Measurements from ENCODE around the gene MS4A5. TPM values are rescaled to one million over a fixed set of nuclear protein-coding genes. Genes with fewer than 3 reads are reported as not detected.
"Not testable (repeated sequence)": the region's sequence is repeated elsewhere in the genome, so short reads cannot be mapped to it uniquely, and the experiment has no call there.

Gene MS4A5
- total RNA-seq (2014; rRNA removed; shearing (Covaris generic)), result not detected in 2 replicates

- no peak for DNase-seq (ENCODE audit: low spot score)
Measured at GRCh38 chr11:60429272-60429671, at the start of gene MS4A5. TSS of gene MS4A5 (plus strand) at chr11:60429572. CDS start at chr11:60429675, 103 bp downstream.

DNA sequence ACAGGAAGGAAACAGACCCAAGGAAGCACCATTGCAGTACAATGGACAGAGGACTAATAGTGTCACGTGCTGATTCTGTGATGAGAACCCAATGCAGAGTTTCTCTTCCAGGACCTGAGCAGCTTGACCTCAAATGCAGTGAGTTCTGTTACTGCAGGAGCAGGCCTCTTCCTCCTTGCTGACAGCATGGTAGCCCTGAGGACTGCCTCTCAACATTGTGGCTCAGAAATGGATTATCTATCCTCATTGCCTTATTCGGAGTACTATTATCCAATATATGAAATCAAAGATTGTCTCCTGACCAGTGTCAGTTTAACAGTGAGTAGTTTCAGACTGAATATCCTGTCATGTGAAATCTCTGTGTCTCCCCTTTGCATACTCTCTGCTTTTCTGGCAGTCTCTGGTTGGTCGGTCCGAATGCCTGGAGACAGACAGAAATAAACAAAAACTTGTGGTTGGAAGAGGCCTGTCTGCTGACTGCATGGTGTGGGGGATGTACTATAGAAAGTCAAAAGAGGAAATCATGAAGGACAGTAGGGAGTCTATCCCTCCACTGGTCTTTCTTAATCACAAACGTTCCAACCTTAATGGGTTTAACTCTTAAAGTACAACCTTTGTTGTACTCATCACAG, 40.0 kb upstream of the MS4A5 start:
- DNase-seq (ENCODE audit: low spot score), result no peak

DNA sequence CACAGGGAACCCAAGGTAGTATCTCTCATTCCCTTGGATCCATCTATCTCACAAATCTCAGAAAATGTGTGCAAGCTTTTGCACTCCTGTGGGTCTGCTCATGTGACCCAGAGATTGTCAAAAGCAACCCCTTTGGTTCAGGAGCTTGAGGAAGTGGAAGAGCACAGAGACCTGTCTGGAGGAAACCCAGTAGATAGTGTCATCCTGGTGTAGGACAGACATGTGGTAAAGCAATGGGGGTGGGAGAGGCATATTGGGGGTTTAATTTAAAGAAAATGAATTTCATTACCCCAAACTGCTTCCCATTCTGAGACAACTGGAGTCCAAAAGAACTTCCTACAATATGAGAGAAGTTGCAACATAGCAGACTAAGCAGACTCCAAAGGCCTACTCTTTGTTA, 39.0 kb upstream of the MS4A5 start:
- DNase-seq (ENCODE audit: low spot score), result no peak

DNA sequence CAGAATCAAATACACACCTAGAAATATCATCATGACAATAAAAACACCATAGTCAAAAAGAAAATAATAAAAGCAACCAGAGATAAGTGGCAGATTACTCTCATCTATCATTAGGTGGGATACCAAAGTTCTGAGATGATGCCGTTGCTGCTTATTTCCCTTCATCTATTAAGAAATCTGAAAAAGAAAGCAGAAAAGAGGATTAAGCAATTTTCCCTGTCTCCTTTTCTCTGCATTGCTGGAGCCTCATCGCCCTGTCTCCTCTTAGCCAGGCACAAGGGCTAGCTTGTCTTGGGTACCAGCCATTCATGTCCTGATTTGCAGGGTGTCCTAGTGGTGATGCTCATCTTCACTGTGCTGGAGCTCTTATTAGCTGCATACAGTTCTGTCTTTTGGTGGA, 37.0 kb upstream of the MS4A5 start:
- no peak for DNase-seq (ENCODE audit: low spot score)

DNA sequence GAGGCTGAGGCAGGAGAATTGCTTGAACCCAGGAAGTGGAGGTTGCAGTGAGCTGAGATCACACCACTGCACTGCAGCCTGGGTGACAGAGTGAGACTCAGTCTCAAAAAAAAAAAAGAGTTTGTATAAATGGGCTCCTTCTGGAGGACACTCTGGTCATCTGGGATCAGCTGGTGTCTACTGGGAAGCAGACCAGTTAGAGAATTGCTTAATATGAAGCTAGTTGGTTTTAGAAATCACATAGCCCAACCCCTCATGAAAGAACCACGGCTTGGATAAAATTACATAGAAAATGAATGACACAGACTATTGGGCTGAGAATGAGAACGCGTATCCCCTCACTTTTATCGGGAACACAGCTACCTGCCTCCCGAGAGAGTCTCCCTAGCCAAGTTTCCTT, 36.4 kb upstream of the MS4A5 start:
- DNase-seq (ENCODE audit: low spot score), result no peak

- DNase-seq (ENCODE audit: low spot score), result no peak
Measured at GRCh38 chr11:60394666-60395380, 34.5 kb upstream of the MS4A5 start.

DNA sequence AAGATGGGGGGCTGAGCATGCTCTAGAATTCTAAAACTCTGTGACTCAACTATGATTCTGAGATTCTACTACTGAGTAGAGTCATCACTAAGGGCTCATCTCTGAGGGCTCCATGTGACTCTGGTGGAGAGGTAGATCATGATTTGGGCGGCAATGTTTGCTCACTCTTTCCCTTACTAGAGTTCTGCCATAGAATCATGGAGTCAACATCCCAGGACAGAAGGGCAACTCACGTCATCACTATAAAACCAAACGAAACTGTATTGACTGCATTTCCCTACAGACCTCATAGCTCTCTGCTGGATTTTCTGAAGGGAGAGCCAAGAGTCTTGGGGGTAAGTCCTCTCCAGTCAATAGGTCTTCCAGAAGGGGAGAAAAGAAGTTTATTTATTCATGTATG, 33.0 kb upstream of the MS4A5 start, which contains the start of gene MS4A14:
Gene MS4A14 (plus strand): TSS at position 78 of the 400 bp plus-strand sequence. CDS start 120 bp downstream, at position 198.
- DNase-seq (ENCODE audit: low spot score), result no peak

GRCh38 chr11:60396799-60397198, 32.6 kb upstream of the MS4A5 start:
- no peak for DNase-seq (ENCODE audit: low spot score)

DNA sequence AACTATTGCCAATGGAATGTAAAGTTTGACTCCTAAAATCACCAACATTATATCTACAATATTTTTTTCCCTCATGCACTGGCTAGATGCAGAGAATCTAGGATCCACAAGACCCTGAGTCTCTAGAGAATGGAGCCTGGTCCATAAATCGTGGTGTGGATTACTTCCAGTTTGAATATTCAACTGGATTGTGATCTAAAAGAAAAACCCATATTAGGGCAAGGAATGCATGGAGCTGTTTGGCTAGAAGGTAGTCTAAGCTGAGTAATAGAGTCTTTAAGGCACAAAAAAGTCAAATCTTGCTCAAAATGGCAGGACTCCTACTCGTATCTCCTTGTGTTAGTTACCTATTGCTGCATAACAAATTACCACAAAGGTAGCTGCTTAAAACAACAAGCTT, 9.4 kb upstream of the MS4A5 start:
- DNase-seq (ENCODE audit: low spot score), result no peak

- DNase-seq (ENCODE audit: low spot score), result no peak
Measured at GRCh38 chr11:60422609-60423008, 6.8 kb upstream of the MS4A5 start.

GRCh38 chr11:60428517-60428916, 855 bp upstream of the MS4A5 start:
- DNase-seq (ENCODE audit: low spot score), result no peak

GRCh38 chr11:60431251-60431650, 1.9 kb downstream of the MS4A5 start:
- no peak for DNase-seq (ENCODE audit: low spot score)

DNA sequence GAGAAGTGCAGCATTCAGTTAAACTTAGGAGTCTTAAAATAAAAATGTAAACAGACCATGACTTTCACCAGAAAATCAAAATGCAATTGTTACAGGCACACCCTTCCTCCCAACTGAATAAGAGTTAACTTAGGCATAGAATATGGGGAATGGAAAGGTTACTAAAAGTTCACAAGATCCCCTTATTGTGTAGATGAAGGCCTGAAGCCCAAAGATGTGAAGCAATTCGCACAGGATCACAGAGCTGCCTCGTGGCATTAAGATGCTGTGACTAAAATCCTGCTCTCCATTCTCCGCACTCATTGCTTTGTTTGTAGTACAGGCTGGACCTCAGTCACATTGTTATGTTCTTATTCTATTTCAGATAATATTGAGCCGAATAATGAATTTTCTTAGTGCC, 4.0 kb downstream of the MS4A5 start:
- no peak for DNase-seq (ENCODE audit: low spot score)

GRCh38 chr11:60447070-60447469, 17.7 kb downstream of the MS4A5 start:
- no peak for DNase-seq (ENCODE audit: low spot score)

DNA sequence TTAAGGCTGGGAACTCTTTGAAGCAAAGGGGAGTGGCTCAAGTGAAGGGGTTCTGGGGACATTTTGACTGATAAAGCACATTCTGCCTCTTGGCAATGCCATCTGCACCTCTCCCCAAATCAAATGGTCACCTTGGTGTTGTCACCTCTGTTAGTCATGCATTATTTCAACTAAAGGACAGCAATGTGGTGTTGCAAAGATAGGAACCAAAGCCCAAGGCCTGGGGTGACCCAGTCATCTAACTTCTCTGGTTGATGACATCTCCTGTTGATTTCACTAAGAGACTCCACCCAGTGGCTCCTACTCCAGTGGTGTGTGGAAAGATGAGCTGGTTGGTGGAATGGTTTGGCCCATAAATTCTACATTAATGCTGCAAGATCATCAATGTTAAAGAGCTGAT, 18.5 kb downstream of the MS4A5 start:
- DNase-seq (ENCODE audit: low spot score), result no peak

GRCh38 chr11:60451185-60451584, 21.8 kb downstream of the MS4A5 start:
- DNase-seq (ENCODE audit: low spot score), result not testable (repeated sequence)

DNA sequence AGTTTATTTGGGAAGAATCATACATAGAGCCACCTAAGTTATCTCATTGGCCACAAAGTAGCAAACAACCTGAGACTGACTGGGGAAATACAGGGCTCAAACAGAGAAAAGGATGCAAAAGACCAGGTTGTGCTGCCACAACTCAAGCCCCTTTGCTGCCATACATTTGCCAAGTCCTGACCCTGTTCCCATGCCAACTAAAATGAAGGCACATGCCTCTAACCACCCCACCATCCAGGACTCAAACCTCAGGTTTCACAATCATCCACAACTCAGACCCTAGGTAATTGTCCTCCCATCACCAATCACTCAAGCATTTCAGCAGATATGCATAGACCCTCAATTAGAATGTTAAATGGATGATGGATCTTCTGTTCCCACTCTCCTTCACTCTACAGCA, 24.8 kb downstream of the MS4A5 start:
- no peak for DNase-seq (ENCODE audit: low spot score)

- no peak for DNase-seq (ENCODE audit: low spot score)
Measured at GRCh38 chr11:60455531-60456042, 26.2 kb downstream of the MS4A5 start, which contains the start of gene MS4A1. TSS of gene MS4A1 (plus strand) at chr11:60455847. CDS start at chr11:60462375, 6,528 bp downstream.

DNA sequence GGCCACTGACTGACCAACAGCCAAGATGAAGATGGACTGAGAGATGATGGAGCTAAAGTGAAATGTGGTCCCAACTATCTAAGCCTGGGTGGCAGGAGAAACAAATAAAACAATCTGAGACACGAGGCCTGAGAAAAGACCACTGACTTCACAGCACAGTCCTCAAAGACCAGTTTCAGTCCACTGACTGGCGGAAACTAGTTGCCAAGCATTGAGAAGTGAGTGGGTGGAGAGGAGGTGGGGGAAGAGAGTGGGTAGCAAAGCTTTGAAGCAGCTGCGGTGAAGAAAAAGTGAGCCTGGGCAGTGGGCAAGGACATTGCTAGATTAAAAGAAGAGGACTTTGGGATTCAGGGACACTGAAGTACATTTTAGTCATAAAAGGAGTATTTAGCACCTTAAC, 28.2 kb downstream of the MS4A5 start:
- DNase-seq (ENCODE audit: low spot score), result no peak

- no peak for DNase-seq (ENCODE audit: low spot score)
Measured at GRCh38 chr11:60459345-60459744, 30.0 kb downstream of the MS4A5 start.

DNA sequence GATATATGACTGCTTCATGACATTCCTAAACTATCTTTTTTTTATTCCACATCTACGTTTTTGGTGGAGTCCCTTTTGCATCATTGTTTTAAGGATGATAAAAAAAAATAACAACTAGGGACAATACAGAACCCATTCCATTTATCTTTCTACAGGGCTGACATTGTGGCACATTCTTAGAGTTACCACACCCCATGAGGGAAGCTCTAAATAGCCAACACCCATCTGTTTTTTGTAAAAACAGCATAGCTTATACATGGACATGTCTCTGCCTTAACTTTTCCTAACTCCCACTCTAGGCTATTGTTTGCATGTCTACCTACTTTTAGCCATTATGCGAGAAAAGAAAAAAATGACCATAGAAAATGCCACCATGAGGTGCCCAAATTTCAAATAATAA, 39.5 kb downstream of the MS4A5 start:
- no peak for DNase-seq (ENCODE audit: low spot score)

GRCh38 chr11:60469723-60470122, 40.4 kb downstream of the MS4A5 start:
- DNase-seq (ENCODE audit: low spot score), result no peak

GRCh38 chr11:60477035-60477445, 47.7 kb downstream of the MS4A5 start:
- DNase-seq (ENCODE audit: low spot score), result no peak
